ENCODE measurements around the gene FXYD1.

Gene FXYD1

GRCh38 chr19:35168196-35168595, 29.6 kb downstream of the FXYD1 start:
- no peak for TF ChIP-seq CTCF (IDR thresholded peaks at IDR 0.05; ENCODE audit: insufficient read depth, low read length, missing control alignments)
- ChIA-PET CTCF (no interaction called here), POLR2A (no interaction called here)
- DNase-seq (ENCODE audit: low read depth, low spot score), result no peak
- H3K4me3 ChIP-seq (ENCODE audit: low read depth, low read length), result no peak overlapping the region

- POLR2A ChIA-PET, result interaction anchor here (1.2 kb wide), 2 partner anchors 9 to 13 kb away, joined by 5 read pairs; no protein-coding TSS in a partner anchor
- CTCF ChIA-PET, result interaction anchor here (0.8 to 1.4 kb wide), 2 partner anchors 15 to 28 kb away, joined by 3 read pairs; partner anchors contain the start of gene FXYD5
- TF ChIP-seq CTCF (IDR thresholded peaks at IDR 0.05; ENCODE audit: insufficient read depth, low read length, missing control alignments), result no peak
- DNase-seq (ENCODE audit: low read depth, low spot score), result no peak
- no peak overlapping the region for H3K4me3 ChIP-seq (ENCODE audit: low read depth, low read length)
Observed at GRCh38 chr19:35169221-35169995, 30.8 kb downstream of the FXYD1 start.

GRCh38 chr19:35170359-35171061, 31.9 kb downstream of the FXYD1 start:
- ChIA-PET CTCF (interaction anchor here (0.8 kb wide), 1 partner anchor 16 kb away, joined by 3 read pairs; the partner anchor contains the start of gene FXYD5), POLR2A (no interaction called here)
- TF ChIP-seq CTCF (IDR thresholded peaks at IDR 0.05; ENCODE audit: insufficient read depth, low read length, missing control alignments), result no peak
- H3K4me3 ChIP-seq (ENCODE audit: low read depth, low read length), result no peak overlapping the region
- no peak for DNase-seq (ENCODE audit: low read depth, low spot score)

- no peak for TF ChIP-seq CTCF (IDR thresholded peaks at IDR 0.05; ENCODE audit: insufficient read depth, low read length, missing control alignments)
- ChIA-PET POLR2A (no interaction called here), CTCF (interaction anchor here (1.5 kb wide), 1 partner anchor 128 kb away, joined by 5 read pairs; no protein-coding TSS in a partner anchor)
- no peak overlapping the region for H3K4me3 ChIP-seq (ENCODE audit: low read depth, low read length)
- DNase-seq (ENCODE audit: low read depth, low spot score), result no peak
Observed at GRCh38 chr19:35171730-35172129, 33.1 kb downstream of the FXYD1 start.

GRCh38 chr19:35174226-35174625, 35.6 kb downstream of the FXYD1 start:
- CTCF ChIA-PET, result interaction anchor here (1.4 kb wide), 1 partner anchor 32 kb away, joined by 3 read pairs; no protein-coding TSS in a partner anchor
- TF ChIP-seq CTCF (IDR thresholded peaks at IDR 0.05; ENCODE audit: insufficient read depth, low read length, missing control alignments), result no peak
- no peak for DNase-seq (ENCODE audit: low read depth, low spot score)
- POLR2A ChIA-PET, result no interaction called here
- H3K4me3 ChIP-seq (ENCODE audit: low read depth, low read length), result no peak overlapping the region

- CTCF ChIA-PET, result no interaction called here
- POLR2A ChIA-PET, result no interaction called here
Observed at GRCh38 chr19:35176181-35176570, 37.6 kb downstream of the FXYD1 start.

More at GRCh38 chr19:35176181-35176570, 37.6 kb downstream of the FXYD1 start:
- DNase-seq (ENCODE audit: low read depth, low spot score), result no peak
- TF ChIP-seq CTCF (IDR thresholded peaks at IDR 0.05; ENCODE audit: insufficient read depth, low read length, missing control alignments), result no peak
- no peak overlapping the region for H3K4me3 ChIP-seq (ENCODE audit: low read depth, low read length)

All from AG04449 (cell line).